Stimulated activated naive CD8-positive, alpha-beta T cell treated with anti-CD3 and anti-CD28 coated beads, Interleukin-15, Interleukin-2, amounts not matched to agents 100 U/mL and 50 U/mL, for 24 hours (primary cell): ENCODE data around the gene ADAM17.
A peak's percentile ranks its signal among the peaks of the same experiment; 100 is the strongest.
"Not testable (repeated sequence)": the region's sequence is repeated elsewhere in the genome, so short reads cannot be mapped to it uniquely, and the experiment has no call there.

Source experiments
- ATAC-seq: fragments of 150-1000 bp; cut with Tn5 transposase; one replicate; pipeline ENCODE4 v1.10.0; 2021
- DNase-seq: peaks from one replicate; pipeline ENCODE4 v3.0.0; 2021

Gene ADAM17

GRCh38 chr2:9519250-9519649 lies 36.4 kb downstream of the ADAM17 start:
- no peak for ATAC-seq

DNA sequence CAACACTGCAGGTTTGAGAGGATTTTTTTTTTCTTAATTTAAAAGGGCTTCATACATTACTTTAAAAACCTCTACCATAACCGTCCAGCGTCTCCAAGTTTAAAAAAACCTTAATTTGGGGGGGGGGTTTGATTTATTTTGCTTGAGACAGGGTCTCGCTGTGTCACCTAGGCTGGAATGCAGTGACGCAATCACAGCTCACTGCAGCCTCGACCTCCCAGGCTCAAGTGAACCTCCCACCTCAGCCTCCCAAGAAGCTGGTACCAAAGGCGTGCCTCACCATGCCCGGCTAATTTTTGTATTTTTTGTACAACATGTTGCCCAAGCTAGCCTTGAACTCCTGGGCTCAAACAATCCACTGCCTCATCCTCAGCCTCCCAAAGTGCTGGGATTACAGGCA lies 36.9 kb downstream of the ADAM17 start:
- DNase-seq, result no peak

More at GRCh38 chr2:9519250-9519649, 36.4 kb downstream of the ADAM17 start:
- no peak for DNase-seq

DNA sequence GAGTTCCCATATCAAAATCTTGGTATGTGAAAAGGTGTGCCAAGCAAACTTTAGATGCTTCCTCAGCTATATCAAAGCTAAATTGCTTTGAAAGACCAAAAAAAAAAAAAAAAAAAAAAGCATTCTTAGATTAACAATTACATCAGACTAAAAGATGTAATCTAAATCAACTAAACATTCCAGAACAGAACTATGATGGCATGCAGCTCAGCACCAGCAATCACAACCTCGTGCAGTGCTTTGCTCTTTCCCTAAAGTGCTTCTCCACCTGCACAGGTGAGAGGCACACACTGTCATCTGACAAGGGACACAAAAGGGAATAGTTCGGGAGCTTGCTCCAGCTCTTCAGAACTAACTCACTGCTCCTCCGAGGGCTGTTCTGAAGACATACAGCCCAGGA lies 37.5 kb downstream of the ADAM17 start:
- ATAC-seq, result no peak
- no peak for DNase-seq

More for the DNA sequence above, 36.9 kb downstream of the ADAM17 start:
- ATAC-seq, result no peak

GRCh38 chr2:9517118-9517782 lies 38.4 kb downstream of the ADAM17 start:
- no peak for ATAC-seq

GRCh38 chr2:9513946-9514345 lies 41.7 kb downstream of the ADAM17 start:
- DNase-seq, ATAC-seq: not testable (repeated sequence)

More at GRCh38 chr2:9517118-9517782, 38.4 kb downstream of the ADAM17 start:
- DNase-seq, result no peak

DNA sequence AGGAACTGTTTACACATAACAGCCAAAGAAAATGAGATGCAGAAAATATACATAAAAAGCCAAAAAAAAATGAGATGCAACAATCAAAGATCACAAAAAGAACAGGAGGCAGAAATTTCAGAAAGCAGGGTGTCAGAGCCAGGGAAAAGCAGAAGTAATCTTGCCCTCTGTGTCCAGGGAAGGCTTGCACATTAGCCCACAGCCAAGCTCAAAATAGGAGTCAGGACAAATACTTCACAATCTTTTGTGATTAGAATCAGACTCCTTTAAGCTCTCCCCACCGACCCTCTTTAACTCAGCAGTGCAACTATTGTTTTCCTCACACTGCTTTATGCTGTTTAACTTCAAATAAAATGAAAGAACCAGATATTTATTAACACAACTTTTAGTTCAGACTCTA lies 46.7 kb downstream of the ADAM17 start:
- DNase-seq, result no peak
- no peak for ATAC-seq

DNA sequence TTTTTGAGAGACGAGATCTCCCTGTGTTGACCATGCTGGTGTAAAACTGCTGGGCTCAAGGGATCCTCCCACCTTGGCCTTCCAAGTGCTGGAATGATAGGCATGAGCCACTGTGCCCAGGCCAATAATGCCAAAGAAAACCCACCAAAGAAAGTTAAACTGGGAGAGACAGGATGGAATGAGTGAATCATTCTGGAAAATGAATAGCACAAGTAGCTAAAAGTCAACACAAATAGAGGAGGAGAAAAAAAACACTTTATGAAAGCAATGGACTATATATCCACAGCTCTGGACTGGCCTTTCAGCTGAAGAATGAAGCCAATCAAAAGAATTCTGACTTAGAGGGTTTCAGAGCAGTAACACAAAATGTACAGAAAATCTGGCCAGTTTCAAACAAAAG lies 57.4 kb downstream of the ADAM17 start:
- DNase-seq, result no peak

GRCh38 chr2:9497017-9497416 lies 58.6 kb downstream of the ADAM17 start:
- no peak for DNase-seq
- ATAC-seq, result no peak

More for the DNA sequence above, 57.4 kb downstream of the ADAM17 start:
- no peak for ATAC-seq

GRCh38 chr2:9494081-9494480 lies 61.5 kb downstream of the ADAM17 start:
- ATAC-seq, result peak; percentile 44

GRCh38 chr2:9493478-9493877 lies 62.2 kb downstream of the ADAM17 start:
- DNase-seq (no peak), ATAC-seq (no peak)

More at GRCh38 chr2:9494081-9494480, 61.5 kb downstream of the ADAM17 start:
- DNase-seq, result no peak

DNA sequence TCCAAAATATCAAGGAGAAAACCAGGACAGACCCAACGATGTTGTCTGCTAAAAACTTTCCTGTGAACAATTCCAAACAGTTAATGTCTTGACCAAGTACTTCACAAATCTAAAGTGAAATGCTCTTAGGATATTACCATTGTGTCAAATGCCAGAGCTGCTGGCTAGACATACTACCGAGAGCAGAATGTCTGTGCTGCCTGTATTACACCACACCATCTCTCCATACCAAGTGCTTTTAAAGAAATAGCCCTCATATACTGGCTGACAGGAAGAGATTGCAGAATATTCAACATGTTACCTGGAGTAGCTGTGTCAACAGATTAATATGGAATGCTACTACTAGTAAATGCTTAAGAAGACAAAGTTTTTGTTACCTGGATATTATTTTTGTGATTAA lies 62.7 kb downstream of the ADAM17 start:
- ATAC-seq, result no peak

DNA sequence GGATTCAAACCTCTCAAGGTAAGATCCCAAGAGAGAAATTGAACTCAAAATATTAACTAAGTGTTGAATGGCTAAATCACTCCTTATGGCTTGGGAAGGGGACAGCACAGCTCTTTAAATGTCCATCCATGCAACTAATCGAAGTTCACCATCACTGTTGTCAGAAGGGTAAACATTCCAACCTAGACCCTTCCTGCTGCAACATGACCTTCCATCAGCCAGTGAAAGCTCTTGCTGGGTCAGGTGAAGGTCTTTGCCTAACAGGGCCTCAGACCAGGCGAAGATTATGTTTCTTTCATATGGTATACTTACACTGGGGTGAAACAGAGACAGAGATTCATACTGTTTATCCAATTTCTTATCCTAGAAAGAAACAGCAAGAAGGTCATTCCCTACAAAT lies 64.8 kb downstream of the ADAM17 start:
- DNase-seq (no peak), ATAC-seq (no peak)

More for the DNA sequence above, 62.7 kb downstream of the ADAM17 start:
- no peak for DNase-seq

DNA sequence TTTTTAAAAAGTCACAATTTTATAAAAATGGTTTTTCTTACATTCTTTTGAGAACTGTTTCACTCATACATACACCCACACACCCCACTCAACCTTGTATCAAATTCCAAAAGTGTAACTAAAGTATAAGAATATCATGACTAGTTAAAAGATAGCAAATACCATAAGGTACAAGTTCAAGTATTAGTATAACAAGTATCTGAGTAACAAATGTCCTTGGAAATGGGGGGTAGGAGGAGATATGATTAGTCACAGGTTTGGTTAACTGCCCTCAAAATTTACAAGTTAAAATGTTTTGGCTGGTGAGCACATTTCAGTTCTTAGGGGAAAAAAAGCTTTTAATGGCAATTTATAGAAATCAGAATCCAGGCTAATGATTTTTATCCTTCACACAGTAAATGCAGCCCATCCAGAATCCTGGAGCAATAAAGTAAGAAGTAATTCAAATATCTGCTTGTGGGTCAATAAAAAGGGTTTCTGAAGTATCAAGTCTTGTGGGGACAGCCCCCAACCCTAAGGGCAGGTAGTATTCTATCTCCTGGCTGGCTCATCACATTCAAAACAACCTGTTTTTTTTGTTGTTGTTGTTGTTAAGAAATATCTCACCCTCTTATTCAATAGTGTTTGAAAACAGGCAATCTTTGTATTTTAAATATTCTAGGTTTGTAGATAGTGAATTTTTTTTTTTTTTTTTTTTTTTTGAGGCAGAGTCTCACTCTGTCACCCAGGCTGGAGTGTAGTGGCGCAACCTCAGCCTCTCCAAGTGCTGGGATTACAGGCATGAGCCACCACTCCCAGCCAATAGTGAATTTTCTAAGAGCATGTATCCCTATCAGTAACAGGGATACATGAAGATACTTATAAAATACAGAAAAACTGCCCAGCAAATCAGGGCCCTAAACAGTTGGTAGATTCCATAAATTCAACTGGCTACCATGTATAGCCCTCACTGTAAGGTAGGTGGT lies 66.8 kb downstream of the ADAM17 start:
- ATAC-seq (peak; percentile 57), DNase-seq (no peak)

DNA sequence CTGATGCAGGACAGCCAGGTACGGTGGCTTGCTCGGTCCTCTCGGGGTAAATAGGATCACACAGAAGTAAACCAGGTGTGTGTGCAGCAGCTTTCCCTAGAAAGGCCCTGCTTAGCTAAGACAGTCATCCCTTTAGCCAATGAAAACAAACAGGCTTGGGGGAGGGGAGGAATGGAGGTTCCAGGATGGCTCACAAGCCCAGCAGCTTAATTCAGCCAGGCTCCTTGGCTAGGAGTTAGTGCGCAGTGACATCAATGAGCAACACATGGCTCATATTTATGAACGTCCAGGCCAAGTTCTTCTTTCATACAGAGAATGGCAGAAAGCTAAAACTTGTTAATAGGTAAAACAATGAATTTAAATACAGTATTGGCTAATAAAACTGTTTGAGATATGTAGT lies 71.1 kb downstream of the ADAM17 start:
- ATAC-seq (no peak), DNase-seq (no peak)

GRCh38 chr2:9483107-9483506 lies 72.5 kb downstream of the ADAM17 start:
- ATAC-seq, result no peak
- DNase-seq, result no peak

- DNase-seq, result no peak
- ATAC-seq, result no peak
Observed at GRCh38 chr2:9480157-9480556, 75.5 kb downstream of the ADAM17 start.

DNA sequence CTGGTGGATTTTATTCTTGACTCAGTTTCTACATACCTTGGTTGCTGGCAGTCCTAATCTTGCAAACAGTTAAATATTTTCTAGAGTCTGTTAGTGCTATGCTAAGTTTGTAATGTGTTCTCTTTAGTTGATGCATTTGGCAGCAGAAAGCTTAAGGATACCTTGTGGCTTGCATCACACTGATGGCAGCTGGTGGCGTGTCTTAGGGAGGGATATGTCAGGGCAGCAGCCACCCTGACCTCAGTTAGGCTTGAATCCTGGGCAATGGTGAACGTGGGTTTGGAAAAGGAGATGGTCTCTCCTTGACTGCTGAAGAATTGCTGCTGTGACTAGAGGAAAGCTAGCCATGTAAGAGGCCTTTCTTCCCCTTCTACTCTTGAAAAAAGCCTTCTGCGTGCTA lies 77.1 kb downstream of the ADAM17 start:
- ATAC-seq (no peak), DNase-seq (no peak)

- no peak for DNase-seq
- no peak for ATAC-seq
Observed at GRCh38 chr2:9477914-9478313, 77.7 kb downstream of the ADAM17 start.

DNA sequence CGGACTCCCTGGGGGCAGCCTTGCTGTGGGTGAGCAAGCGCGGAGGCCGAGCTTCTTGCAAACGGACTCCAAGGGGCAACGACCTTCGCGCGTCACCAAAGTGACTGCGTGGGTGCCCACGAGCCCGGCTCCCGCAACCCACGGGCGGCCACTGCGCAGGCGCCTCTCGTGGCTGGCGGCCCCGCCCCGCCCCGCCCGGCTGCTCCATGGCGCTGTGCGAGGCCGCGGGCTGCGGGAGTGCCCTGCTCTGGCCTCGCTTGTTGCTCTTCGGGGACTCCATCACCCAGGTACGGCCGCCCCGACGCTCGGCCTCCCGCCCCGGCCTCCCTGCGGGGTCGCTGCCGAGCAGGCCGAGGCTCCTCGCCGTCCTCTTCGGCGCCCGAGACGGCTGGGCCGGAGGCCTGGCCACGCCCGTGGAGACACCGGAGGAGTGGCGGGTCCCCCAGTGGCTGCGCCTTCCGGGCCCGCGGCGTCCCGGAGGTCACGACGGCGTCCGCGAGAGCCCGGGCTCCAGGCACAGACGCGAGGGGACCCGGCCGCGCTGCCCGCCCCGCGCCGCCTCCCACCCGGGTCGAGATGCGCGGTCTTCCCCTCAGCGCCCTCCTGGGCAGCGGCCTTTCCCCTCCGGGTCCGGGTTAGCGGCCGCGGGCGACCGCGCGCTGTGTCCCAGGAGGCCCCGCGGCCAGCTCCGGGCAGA lies 81.1 kb downstream of the ADAM17 start, which contains the start of gene IAH1:
Gene IAH1, plus strand, starts transcription at position 191 of the 697 bp plus-strand sequence. Its CDS starts 16 bp downstream, at position 207.
- DNase-seq, result peak; percentile 78
- peak; percentile 82 for ATAC-seq

GRCh38 chr2:9473985-9474360 lies 81.7 kb downstream of the ADAM17 start:
- DNase-seq (peak; percentile 62), ATAC-seq (peak; percentile 55)

GRCh38 chr2:9473308-9473984 lies 82.2 kb downstream of the ADAM17 start:
- peak; percentile 26 for DNase-seq
- ATAC-seq, result no peak

- DNase-seq, result no peak
- no peak for ATAC-seq
Observed at GRCh38 chr2:9472511-9472910, 83.1 kb downstream of the ADAM17 start.
